K562 (cell line): ENCODE measurements around the gene POFUT2. TPM values are rescaled to one million over a fixed set of nuclear protein-coding genes. Genes with fewer than 3 reads are reported as not detected.

ENCODE experiments used
- ATF7 ChIP-seq: fragments of 450-650 bp; IDR thresholded peaks from 2 replicates; pipeline ENCODE4 v1.7.1; 2014; ENCODE audit warnings: mild to moderate bottlenecking, moderate library complexity
- CBX1 ChIP-seq: sonication (generic); IDR thresholded peaks from 2 replicates; pipeline ENCODE4 v1.6.1; 2016; ENCODE audit warnings: antibody characterized with exemption, low read depth, mild to moderate bottlenecking
- CTCFL ChIP-seq: IDR thresholded peaks from 2 replicates; pipeline ENCODE4 v1.6.1; 2011; ENCODE audit warnings: borderline replicate concordance, low read depth, mild to moderate bottlenecking, moderate library complexity, low read length; ENCODE audit not compliant: insufficient read depth, poor library complexity, severe bottlenecking
- DPF2 ChIP-seq: fragments of 450-650 bp; IDR thresholded peaks from 2 replicates; pipeline ENCODE4 v1.6.1; 2016
- GABPB1 ChIP-seq: sonication (generic); formaldehyde crosslinking; IDR thresholded peaks from 2 replicates; pipeline ENCODE4 v1.8.0; 2022; ENCODE audit warnings: mild to moderate bottlenecking, missing genetic modification reagents
- HDGF ChIP-seq: fragments of 450-650 bp; IDR thresholded peaks from 2 replicates; pipeline ENCODE4 v1.6.1; 2016
- JUND ChIP-seq, 2 experiments: IDR thresholded peaks; 2 replicates in 1 of 2; 3 replicates in 1 of 2; pipeline ENCODE4 v1.6.1; 2011; ENCODE audit warnings: borderline replicate concordance in 2 of 2, low read depth in 2 of 2, low read length in 2 of 2, improper control_type of control experiment in 1 of 2, missing biosample characterization in 1 of 2, missing genetic modification characterization in 1 of 2, missing genetic modification reagents in 1 of 2
- PBX2 ChIP-seq, 2 experiments: IDR thresholded peaks in 1 of 2; conservative IDR thresholded peaks in 1 of 2; 2 replicates each; pipeline ENCODE4 v1.6.1; 2016; ENCODE audit warnings: low read depth in 2 of 2, mild to moderate bottlenecking in 1 of 2, missing compliant biosample characterization in 1 of 2, missing genetic modification characterization in 1 of 2, moderate library complexity in 1 of 2
- PHF20 ChIP-seq: fragments of 450-650 bp; IDR thresholded peaks from 2 replicates; pipeline ENCODE4 v1.6.1; 2018; ENCODE audit not compliant: partially characterized antibody
- RB1 ChIP-seq: fragments of 450-650 bp; IDR thresholded peaks from 2 replicates; pipeline ENCODE4 v1.6.1; 2017; ENCODE audit warnings: low read depth, mild to moderate bottlenecking
- RBM25 ChIP-seq: fragments of 200-400 bp; formaldehyde crosslinking; IDR thresholded peaks from 2 replicates; pipeline ENCODE4 v1.6.1; 2018; ENCODE audit warnings: low read length, low read depth, moderate library complexity; ENCODE audit not compliant: severe bottlenecking
- SFPQ ChIP-seq: fragments of 200-400 bp; formaldehyde crosslinking; IDR thresholded peaks from 2 replicates; pipeline ENCODE4 v1.6.1; 2017; ENCODE audit warnings: mild to moderate bottlenecking, low read depth, low read length, moderate library complexity
- SMARCE1 ChIP-seq: fragments of 450-650 bp; IDR thresholded peaks from 2 replicates; pipeline ENCODE4 v1.7.1; 2016; ENCODE audit warnings: mild to moderate bottlenecking
- SMC3 ChIP-seq: conservative IDR thresholded peaks from 2 replicates; pipeline ENCODE4 v1.6.1; 2011; ENCODE audit warnings: low read depth, low read length, improper control_type of control experiment; ENCODE audit not compliant: insufficient read depth
- TFAP4 ChIP-seq: sonication (generic); formaldehyde crosslinking; IDR thresholded peaks from 2 replicates; pipeline ENCODE4 v1.8.0; 2022; ENCODE audit warnings: missing genetic modification reagents, mild to moderate bottlenecking, moderate library complexity, borderline replicate concordance
- USF1 ChIP-seq: sonication (generic); formaldehyde crosslinking; IDR thresholded peaks from 2 replicates; pipeline ENCODE4 v1.9.0; 2022; ENCODE audit warnings: mild to moderate bottlenecking, missing genetic modification reagents
- ZFP36 ChIP-seq: fragments of 150-350 bp; IDR thresholded peaks from 2 replicates; pipeline ENCODE4 v1.6.1; 2018; ENCODE audit warnings: low read length, low read depth; ENCODE audit not compliant: partially characterized antibody
- polyA plus RNA-seq, 8 experiments: library from polyadenylated mRNA; depleted of rRNA in 4 of 8; stranded (reverse) in 5 of 8; unstranded in 3 of 8; fragments of >200 nt; fragmentation: Nextera tagmentation in 2 of 8; fragmentation: Illumina TruSeq in 1 of 8; extraction: Ambion mirVana in 2 of 8; extraction: Trizol in 1 of 8; gene quantifications; 2 replicates each; pipeline versions ENCODE4 v1.2.1 to v1.2.3, GENCODE V29; 2011 to 2014; ENCODE audit warnings: inconsistent platforms in 1 of 8, missing spikeins in 1 of 8
- total RNA-seq, 7 experiments: library from RNA; depleted of rRNA in 6 of 7; stranded (reverse); fragments of >200 nt in 6 of 7; fragmentation: Illumina TruSeq in 2 of 7; extraction: Trizol in 2 of 7; gene quantifications; 2 replicates each; pipeline versions ENCODE4 v1.2.1 to v1.2.3, GENCODE V29; 2011 to 2021; ENCODE audit warnings: low replicate concordance in 1 of 7

Gene POFUT2
- total and polyA plus RNA-seq, 9 of the 15 experiments (the other 6 are each of a cell fraction or from before 2014, with no cell fraction given) = 1.1 to 24.2 (median 11.0) TPM

- TF ChIP-seq TFAP4 (CRISPR knock-in tag) (peak; percentile 59; the same call in 1 of the 2 replicates), DPF2 (peak; percentile 70), RB1 (peak; percentile 68; the same call in 1 of the 2 replicates), RBM25 (no peak), USF1 (CRISPR knock-in tag) (peak; percentile 64), PHF20 (no peak), SFPQ (no peak), ZFP36 (peak; percentile 4), SMC3 (peak; percentile 68), CTCFL (peak; percentile 84), JUND (IDR thresholded peaks at IDR 0.05; ENCODE audit: borderline replicate concordance, low read depth, low read length) (peak; percentile 38), JUND (tag; IDR thresholded peaks at IDR 0.05; ENCODE audit: borderline replicate concordance, low read depth, low read length) (peak; percentile 73; the same call in 1 of the 3 replicates), CBX1 (no peak), ATF7 (0 out of 2 replicates have a peak, but pooled peaks have one; percentile 26), SMARCE1 (peak; percentile 60), GABPB1 (CRISPR knock-in tag) (peak; percentile 50), PBX2 (CRISPR knock-in tag; IDR thresholded peaks at IDR 0.05; ENCODE audit: low read depth) (no peak), PBX2 (tag; conservative IDR thresholded peaks at IDR 0.05; ENCODE audit: low read depth) (no peak), HDGF (no peak)
Measured at GRCh38 chr21:45309069-45309986, 21.6 kb upstream of the POFUT2 start (continued).
